Globus pallidus (tissue), 1 donor: ENCODE measurements around the gene CXCL13.
"Not testable (repeated sequence)": the region's sequence is repeated elsewhere in the genome, so short reads cannot be mapped to it uniquely, and the experiment has no call there.

Experiments used
- DNase-seq: peaks from one replicate; pipeline ENCODE4 v3.0.0-alpha.2; 2015; ENCODE audit warnings: low spot score

Gene CXCL13, protein sequence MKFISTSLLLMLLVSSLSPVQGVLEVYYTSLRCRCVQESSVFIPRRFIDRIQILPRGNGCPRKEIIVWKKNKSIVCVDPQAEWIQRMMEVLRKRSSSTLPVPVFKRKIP

DNA sequence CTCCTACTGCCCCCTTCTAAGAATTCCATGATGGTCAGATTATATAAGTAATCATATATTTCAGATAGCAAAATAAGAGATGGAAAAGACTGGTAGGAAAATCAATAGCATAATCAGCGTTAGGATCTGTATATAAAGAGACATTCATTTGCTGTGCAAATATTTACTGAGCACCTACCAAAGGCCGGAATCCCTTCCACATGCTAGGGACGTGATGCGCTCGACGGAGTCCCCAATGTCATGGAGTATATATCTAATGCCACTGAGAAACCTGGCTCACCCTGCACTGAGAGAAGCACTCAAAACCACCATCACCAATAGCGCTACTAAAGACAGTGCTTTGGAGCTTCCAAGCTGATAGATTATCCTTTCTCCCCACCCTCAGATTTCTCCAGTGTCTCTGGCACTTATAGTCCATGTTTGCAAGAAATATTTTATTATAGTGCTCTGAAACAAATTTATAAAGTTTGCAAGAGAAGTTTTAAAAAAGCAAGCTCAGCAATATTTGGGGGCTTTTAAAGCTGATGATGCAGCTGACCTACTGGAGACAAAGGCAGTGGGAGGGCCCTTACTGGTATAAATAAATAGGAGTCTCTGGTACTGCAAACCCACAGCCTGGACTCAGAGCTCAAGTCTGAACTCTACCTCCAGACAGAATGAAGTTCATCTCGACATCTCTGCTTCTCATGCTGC is at the start of gene CXCL13:
TSS of gene CXCL13 (plus strand) at position 611 of the 693 bp plus-strand sequence. CDS start at position 657, 46 bp downstream.
- no peak for DNase-seq

DNA sequence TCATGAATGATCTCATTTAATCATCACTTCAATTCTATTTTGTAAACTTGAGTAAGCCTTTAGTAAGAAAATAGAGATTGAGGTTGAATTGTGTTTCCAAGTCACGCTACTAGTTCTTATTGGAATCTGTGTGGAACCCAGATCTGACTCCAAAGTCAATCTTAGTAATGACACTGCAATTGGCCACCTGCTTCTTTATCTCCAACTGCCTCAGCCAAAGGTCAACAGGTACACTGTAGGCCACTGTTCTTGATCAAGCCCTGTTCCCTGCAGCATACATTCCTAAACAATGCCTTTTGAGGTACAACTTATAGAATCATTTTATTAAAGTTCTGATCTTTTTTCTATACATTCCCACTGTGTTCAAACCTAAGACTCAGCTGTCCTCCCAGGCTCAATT is 45.5 kb upstream of the CXCL13 start:
- DNase-seq, result no peak

DNA sequence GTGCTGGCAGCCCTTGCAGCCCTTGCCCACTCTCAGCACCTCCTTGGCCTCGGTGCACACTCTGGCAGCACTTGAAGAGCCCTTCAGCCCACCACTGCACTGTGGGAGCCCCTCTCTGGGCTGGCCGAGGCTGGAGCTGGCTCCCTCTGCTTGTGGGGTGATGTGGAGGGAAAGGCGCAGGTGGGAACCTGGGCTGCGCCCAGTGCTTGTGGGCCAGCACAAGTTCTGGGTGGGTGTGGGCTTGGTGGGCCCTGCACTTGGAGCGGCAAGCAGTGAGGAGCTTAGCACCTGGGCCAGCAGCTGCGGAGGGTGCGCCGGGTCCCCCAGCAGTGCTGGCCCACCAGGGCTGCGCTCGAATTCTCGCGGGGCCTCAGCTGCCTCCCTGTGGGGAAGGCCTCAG is 43.9 kb upstream of the CXCL13 start:
- not testable (repeated sequence) for DNase-seq

DNA sequence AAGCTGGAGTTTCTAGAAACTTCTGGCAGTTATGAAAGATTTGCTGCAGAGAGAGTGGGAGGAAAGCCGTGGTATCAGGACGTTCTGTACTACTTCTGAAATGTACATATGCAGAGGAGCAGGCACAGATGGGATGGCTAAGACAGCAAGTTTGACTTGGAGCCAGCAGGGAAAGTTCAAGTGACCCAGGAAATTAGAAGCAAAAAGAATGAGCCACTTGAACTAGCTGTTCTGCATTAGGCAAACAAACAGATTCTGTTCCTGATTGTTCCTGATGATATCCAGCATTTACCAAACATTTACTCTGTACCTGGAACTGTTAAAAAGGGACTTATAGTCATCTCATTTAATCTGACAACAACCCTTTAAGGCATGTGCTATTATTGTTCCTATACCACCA is 41.4 kb upstream of the CXCL13 start:
- DNase-seq, result no peak

DNA sequence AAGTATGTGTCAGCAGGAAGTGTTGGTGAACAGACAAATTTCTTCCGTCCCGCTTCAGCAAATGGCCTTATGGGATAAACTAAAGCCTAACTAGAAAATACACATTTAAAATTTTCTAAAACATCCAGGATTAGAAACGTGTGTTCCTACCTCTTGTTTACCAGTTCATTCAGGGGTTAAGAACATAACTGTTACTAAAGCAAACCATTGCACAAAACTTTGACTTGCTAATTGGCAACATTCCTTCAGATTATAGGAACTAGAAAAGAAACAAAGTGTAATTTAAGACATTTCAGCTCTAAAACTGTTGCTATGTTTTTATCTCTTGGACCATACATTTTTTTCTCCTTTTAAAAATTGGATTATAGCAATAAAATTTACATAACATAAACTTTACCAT is 39.5 kb upstream of the CXCL13 start:
- no peak for DNase-seq

DNA sequence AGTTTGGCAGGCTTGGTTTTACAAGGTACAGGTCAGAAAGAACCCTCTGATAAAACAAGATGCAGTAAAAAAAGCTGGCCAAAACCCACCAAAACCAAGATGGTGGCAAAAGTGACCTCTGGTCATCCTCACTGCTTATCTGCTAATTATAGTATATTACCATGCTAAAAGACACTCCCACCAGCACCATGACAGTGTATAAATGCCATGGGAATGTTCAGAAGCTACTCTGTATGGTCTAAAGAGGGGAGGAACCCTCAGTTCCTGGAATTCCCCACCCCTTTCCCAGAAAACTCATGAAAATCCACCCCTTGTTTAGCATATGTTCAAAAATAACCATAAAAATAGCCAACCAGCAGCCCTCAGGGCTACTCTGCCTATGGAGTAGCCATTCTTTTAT is 38.1 kb upstream of the CXCL13 start:
- DNase-seq, result no peak

DNA sequence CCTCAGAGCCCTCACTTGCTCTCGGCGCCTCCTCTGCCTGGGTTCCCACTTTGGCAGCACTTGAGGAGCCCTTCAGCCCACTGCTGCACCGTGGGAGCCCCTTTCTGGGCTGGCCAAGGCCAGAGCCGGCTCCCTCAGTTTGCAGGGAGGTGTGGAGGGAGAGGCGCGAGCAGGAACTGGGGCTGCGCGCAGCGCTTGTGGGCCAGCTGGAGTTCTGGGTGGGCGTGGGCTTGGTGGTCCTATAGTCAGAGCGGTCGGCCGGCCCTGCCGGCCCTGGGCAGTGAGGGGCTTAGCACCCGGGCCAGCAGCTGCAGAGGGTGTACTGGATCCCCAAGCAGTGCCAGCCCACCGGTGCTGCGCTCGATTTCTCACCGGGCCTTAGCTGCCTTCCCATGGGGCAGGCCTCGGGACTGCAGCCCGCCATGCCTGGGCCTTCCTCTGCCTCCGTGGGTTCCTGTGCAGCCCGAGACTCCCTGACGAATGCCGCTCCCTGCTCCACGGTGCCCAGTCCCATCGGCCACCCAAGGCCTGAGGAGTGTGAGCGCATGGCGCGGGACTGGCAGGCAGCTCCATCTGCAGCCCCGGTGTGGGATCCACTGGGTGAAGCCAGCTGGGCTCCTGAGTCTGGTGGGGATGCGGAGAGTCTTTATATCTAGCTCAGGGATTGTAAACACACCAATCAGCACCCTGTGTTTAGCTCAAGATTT is 35.0 kb upstream of the CXCL13 start:
- DNase-seq, result not testable (repeated sequence)

DNA sequence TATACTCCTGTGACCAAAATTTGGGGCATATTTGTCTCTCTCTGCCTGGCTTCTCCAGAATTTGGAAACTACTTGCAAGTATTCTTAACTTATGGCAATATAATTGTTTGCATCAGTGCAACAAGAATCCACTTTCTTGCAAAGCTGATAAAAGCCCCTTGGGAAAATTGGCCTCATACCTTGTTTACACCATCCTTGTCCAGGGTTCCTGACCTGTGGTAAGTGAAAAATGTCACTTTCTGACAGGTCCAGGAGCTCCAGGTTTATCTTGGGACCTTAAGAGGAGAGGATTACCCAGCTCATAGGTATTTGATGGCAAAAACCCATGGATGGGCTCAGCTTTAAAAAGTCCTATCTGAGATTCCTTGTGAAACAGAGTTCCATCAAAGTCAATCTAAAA is 29.3 kb upstream of the CXCL13 start:
- DNase-seq, result no peak

DNA sequence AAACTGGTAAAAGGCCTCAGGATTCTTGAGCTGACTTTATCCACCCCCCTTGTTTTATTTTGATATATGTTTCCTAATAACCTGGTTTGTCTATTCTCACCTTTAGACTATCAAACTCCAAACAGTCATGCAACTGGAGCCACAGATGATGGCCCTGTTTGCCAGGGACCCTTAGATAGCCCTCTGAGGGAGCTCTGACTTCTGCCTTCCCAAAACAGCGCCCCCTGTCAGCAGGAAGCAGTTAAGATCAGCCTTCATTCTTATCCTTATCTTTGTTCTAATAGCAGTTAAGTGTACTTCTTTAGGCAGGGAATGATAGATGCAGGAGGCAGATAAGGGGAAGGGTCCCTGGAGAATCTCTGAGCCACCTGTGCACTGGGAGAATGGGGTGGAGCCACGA is 27.5 kb upstream of the CXCL13 start:
- DNase-seq, result no peak

DNA sequence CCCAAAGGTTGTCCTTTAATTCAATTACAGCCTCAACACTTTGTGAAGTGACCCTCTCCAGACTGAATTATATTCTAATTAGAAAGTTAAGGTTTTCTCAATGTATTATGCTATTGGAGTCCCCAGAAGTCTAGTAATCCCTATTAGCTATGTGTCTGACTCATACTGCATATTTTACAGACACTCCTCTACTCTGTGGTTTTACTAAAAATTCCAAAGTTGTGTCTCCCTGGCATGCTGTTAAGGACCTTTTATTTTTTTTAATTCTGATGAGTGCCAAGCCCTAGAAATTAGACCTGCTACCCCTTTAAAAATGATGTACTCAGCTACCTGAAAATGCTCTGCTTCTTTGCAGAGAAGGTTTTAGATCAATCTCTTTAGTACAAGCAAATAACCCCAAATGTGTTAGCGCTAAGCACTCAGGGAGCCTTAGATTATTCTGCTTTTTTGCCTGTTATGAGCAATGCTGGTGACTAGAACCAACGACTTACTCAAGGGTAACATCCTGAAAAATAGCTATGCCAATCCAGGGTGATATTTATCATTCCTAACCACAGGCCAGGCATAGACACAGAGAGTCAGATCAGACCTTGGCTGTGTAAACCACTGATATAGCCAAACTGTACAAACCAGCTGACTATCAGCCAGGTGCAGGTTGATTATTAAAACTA is 26.1 kb upstream of the CXCL13 start:
- no peak for DNase-seq

DNA sequence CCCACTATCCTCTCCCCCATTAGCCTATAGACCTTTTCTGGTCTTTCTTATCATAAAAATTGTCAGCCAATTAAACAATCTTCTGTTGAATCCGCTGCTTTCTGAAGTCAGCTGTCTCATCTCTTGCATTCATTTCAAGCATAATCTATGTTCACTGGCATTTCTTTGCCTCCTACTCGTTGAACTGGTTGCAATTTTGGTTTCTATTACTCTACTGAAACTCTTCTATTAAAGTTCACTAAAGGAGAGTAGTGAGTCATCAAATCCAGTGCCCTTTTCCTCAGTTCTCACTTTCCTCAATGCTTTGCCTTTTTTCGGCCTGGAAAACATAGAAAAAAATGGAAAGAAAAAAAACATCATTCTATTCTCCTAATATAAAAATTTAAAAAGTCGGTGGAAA is 23.9 kb upstream of the CXCL13 start:
- no peak for DNase-seq

DNA sequence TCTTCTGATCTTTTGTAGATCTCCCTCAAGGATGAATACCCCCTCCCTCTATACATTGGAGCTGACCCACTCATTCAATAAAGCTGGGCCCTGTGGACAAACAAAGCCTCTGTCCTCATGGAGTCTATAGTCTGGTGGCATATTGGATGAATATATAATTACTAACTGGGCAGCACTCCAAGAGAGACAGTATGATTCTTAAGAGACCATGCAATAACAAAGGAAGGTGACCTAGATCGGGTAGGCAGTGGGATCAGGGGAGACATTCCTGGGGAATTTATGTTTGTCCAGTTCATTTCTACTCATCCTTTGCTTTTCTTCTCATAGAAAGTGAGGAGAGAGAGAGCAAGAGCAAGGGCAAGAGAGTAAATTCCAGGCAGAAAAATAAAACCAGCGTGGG is 23.5 kb upstream of the CXCL13 start:
- no peak for DNase-seq

DNA sequence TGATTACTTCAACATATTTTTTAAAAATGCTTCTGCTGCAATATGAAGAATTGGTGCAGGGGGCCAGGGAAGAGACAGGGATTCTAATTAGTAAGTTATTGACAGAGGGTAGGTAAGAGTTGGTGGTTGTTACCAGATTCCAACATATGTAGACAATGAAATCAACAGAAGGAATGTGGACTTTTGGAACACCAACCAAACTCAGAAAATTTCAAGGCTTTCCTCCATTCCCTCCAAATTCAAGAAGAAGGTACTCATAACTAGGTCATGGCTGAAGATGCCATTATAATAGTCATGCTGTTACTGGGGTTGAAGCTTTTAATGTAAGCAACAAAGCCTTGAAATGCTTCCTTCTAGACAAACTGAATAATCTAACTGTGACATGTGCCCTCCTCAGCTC is 22.9 kb upstream of the CXCL13 start:
- DNase-seq, result no peak

DNA sequence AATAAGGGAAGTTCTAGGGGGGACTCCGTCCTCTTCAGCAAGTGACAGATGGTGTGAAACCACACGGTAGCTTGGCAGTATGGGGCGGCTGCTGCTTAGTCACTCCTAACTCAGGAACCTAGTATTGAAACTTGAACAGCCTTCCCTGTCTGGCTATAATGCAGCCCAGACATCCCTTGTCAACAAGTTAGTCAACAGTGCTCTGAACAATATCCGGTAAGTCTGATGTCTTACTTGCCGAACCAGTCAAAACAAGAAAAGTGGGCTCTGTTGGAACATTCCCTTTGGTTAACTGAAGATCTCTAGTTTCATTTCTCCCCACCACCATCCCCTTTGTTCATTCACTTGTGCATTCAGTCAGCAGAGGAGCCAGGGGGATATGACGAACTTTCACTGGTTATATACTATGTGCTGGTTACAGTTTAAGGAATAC is 18.7 kb upstream of the CXCL13 start:
- no peak for DNase-seq

DNA sequence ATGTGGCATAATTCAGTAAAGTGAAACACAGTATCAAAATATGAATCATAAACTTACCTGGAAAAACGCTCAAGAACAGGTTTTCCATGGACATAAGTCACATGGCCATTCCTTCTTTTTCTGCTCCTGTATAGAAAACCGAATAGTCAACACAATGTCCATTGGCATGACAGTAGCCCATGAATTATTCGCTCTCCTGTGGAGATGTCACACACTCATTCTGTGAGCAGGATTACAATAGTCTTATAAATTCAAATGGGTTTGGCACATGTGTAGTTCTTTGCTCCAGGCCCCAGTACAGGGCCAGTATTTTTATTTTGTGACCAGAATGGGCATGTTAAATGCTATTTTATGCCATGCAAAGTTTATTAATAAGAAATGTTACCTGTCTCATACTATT is 15.1 kb upstream of the CXCL13 start:
- DNase-seq, result no peak

DNA sequence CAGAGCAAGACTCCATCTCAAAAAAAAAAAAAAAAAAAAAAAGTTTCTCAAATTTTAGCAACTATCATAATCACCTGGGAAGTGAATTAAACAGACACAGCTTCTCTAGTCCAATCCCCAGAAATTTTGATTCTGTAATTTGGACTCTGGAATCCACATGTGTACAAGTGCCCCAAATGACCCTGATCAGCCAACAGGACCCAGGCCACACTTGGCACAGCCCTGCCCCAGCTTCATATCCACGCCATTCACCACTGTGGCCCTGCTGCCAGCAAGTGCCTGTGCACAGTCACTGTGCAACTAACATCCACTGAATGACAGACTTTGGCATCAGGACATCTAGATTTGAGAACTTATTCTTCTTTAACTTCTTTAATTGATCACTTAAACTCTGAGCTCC is 14.1 kb upstream of the CXCL13 start:
- DNase-seq, result no peak

DNA sequence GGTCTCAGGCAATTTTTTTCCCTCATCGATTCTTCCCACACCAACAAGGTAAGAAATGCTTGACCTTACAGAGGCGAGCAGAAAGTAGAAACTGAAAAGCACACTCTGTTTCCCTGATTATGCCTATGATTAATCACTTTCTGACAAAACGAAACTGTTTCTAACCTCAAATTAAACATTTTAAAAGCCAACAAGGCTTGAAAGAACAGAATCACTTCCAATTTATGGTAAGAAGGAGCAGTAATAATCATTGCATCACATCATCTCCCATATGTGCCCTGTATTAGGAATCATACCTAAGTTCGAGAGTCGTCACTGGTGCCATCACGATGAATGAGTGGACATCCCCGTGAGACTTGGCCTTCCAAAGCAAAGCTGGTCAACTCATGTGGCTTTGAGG is 12.5 kb upstream of the CXCL13 start:
- DNase-seq, result no peak

DNA sequence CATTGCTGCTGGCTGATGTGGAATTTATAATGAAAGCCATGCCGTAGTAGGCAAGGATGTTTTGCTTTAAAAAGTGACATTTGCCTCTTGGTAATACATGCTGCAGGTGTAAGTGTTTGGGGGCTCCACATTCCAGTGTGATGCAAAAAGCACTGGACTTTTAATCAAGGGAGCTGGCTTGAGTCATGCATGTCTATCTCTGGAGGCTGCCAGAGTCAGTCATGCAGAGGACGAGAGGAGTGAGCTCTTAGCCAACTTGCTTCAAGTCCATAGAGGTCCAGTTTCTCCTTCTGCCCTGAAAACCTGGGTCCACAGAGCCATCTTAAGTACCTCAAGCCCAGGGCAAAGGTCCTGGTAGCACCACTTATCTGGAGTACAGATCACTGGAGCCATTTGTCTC is 11.6 kb upstream of the CXCL13 start:
- DNase-seq, result no peak

DNA sequence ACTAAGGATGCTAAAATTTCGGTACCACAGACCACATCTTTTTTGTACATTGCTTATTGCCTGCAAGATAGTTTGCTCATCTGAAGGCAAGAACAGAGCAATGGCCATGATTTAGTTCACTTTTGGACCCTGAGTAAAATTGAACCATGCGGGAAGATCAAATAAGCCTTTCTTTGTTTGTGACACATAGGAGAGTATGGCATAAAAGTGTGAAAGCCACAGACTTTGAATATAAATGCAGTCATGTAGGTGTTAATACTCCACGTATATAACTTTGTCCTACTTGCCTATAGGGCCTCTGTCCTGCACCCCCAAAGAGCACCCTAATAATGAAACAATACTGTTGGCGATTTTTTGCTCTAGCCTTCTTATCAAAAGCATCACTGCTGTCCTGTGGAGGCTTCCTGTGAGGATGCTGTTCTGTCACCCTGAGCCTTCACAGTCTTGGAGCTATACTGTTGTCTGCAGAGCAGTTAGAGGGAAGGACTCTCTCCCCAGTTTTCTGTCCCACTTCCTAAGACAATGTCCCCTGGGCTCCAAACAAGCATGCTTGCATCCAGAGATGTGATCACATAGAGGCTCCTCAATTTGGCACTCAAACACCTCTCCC is 10.2 kb upstream of the CXCL13 start:
- DNase-seq, result no peak

DNA sequence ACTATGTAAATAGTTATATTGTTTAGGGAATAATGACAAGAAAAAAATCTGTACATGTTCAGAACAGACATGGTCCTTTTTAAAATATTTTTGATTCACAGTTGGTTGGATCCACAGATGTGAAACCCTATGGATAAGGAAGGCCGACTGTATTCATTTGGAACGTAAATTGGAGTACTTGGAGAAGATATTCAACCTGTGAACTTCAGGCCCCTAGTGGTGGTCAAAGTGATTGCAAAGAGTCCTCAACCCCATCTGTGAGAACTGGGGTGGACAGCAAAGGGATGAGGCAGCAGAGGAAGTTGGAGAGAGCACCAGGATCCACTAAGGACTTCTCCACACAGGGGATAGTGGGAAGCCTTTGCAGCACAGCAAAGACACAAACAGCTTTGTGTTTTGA is 6.2 kb upstream of the CXCL13 start:
- no peak for DNase-seq

DNA sequence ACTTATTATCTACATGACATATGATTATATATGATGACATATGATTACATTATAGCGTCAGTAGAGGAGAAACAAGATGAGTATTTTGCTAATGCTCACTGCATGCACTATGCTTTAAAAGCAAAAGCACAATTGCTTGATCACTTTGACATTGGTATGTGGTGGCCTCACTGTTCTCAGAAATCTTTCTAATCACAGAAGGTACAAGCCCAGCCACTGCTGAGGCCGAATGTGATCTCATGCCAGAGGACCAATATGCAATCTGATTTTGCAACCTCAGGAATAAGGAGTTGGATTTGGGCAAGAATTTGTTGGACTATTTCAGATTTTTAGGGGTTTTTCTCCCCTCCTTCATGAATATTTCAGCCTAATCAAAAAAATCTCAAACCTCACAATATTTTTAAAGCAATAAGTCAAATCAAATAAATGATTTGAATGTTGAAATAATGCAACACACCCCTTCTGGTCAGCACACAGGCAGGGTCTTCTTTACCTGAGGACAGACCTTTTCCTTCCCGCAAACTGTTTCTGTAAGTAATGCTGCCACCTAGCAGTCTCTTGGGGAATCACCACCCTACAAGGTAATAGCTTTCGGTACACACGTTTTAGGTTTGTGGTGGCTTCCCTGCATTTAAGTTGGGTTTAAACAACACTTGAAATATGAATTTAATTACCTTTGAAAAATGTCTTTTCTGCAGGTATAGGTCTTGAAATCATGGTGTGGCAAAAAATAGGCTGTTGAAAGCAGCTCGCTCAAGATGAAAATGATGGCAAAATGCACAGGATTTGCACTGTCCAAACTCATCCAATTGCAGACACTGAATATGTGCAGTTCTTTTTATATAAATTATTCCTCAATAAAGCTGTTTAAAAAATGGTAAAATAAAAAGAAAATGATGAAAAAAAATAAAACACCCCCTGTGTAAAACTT is 4.8 kb upstream of the CXCL13 start:
- DNase-seq, result no peak
